Measurements from ENCODE around the gene ERCC6L2.

The ERCC6L2 gene

GRCh38 chr9:95920017-95920416 lies 44.5 kb downstream of the ERCC6L2 start:
- TF ChIP-seq POLR2A (IDR thresholded peaks at IDR 0.05; ENCODE audit: low read length) (no peak), GATA1 (IDR thresholded peaks at IDR 0.05; ENCODE audit: low read depth, low read length) (no peak)
- no peak for DNase-seq

GRCh38 chr9:95923794-95924193 lies 48.3 kb downstream of the ERCC6L2 start:
- TF ChIP-seq GATA1 (IDR thresholded peaks at IDR 0.05; ENCODE audit: low read depth, low read length) (no peak), POLR2A (IDR thresholded peaks at IDR 0.05; ENCODE audit: low read length) (no peak)
- no peak for DNase-seq

GRCh38 chr9:95924987-95925386 lies 49.5 kb downstream of the ERCC6L2 start:
- TF ChIP-seq GATA1 (IDR thresholded peaks at IDR 0.05; ENCODE audit: low read depth, low read length) (no peak), POLR2A (IDR thresholded peaks at IDR 0.05; ENCODE audit: low read length) (no peak)

GRCh38 chr9:95927271-95928004 lies 51.9 kb downstream of the ERCC6L2 start:
- TF ChIP-seq GATA1 (IDR thresholded peaks at IDR 0.05; ENCODE audit: low read depth, low read length) (no peak), POLR2A (IDR thresholded peaks at IDR 0.05; ENCODE audit: low read length) (no peak)

More at GRCh38 chr9:95924987-95925386, 49.5 kb downstream of the ERCC6L2 start:
- no peak for DNase-seq

GRCh38 chr9:95930277-95930676 lies 54.8 kb downstream of the ERCC6L2 start:
- DNase-seq: no peak
- TF ChIP-seq POLR2A (IDR thresholded peaks at IDR 0.05; ENCODE audit: low read length): no peak
- TF ChIP-seq GATA1 (IDR thresholded peaks at IDR 0.05; ENCODE audit: low read depth, low read length): no peak

More at GRCh38 chr9:95927271-95928004, 51.9 kb downstream of the ERCC6L2 start:
- DNase-seq: no peak

GRCh38 chr9:95935861-95936578 lies 60.5 kb downstream of the ERCC6L2 start:
- DNase-seq: no peak

GRCh38 chr9:95936579-95937075 lies 61.1 kb downstream of the ERCC6L2 start:
- no peak for DNase-seq

More at GRCh38 chr9:95935861-95936578, 60.5 kb downstream of the ERCC6L2 start:
- no peak for TF ChIP-seq GATA1 (IDR thresholded peaks at IDR 0.05; ENCODE audit: low read depth, low read length)
- no peak for TF ChIP-seq POLR2A (IDR thresholded peaks at IDR 0.05; ENCODE audit: low read length)

GRCh38 chr9:95937131-95937530 lies 61.6 kb downstream of the ERCC6L2 start:
- no peak for DNase-seq
- TF ChIP-seq POLR2A (IDR thresholded peaks at IDR 0.05; ENCODE audit: low read length): no peak
- TF ChIP-seq GATA1 (IDR thresholded peaks at IDR 0.05; ENCODE audit: low read depth, low read length): no peak

More at GRCh38 chr9:95936579-95937075, 61.1 kb downstream of the ERCC6L2 start:
- TF ChIP-seq GATA1 (IDR thresholded peaks at IDR 0.05; ENCODE audit: low read depth, low read length) (no peak), POLR2A (IDR thresholded peaks at IDR 0.05; ENCODE audit: low read length) (no peak)

- no peak for DNase-seq
Observed at GRCh38 chr9:95938724-95939123, 63.2 kb downstream of the ERCC6L2 start.

GRCh38 chr9:95939472-95939871 lies 64.0 kb downstream of the ERCC6L2 start:
- TF ChIP-seq POLR2A (IDR thresholded peaks at IDR 0.05; ENCODE audit: low read length) (no peak), GATA1 (IDR thresholded peaks at IDR 0.05; ENCODE audit: low read depth, low read length) (no peak)
- no peak for DNase-seq

More at GRCh38 chr9:95938724-95939123, 63.2 kb downstream of the ERCC6L2 start:
- TF ChIP-seq POLR2A (IDR thresholded peaks at IDR 0.05; ENCODE audit: low read length): no peak

- TF ChIP-seq POLR2A (IDR thresholded peaks at IDR 0.05; ENCODE audit: low read length): no peak
- TF ChIP-seq GATA1 (IDR thresholded peaks at IDR 0.05; ENCODE audit: low read depth, low read length): no peak
- DNase-seq: no peak
Observed at GRCh38 chr9:95940265-95940664, 64.8 kb downstream of the ERCC6L2 start.

- no peak for DNase-seq
Observed at GRCh38 chr9:95942016-95942415, 66.5 kb downstream of the ERCC6L2 start.

GRCh38 chr9:95947118-95947517 lies 71.6 kb downstream of the ERCC6L2 start:
- DNase-seq: no peak
- no peak for TF ChIP-seq POLR2A (IDR thresholded peaks at IDR 0.05; ENCODE audit: low read length)
- no peak for TF ChIP-seq GATA1 (IDR thresholded peaks at IDR 0.05; ENCODE audit: low read depth, low read length)

More at GRCh38 chr9:95942016-95942415, 66.5 kb downstream of the ERCC6L2 start:
- TF ChIP-seq GATA1 (IDR thresholded peaks at IDR 0.05; ENCODE audit: low read depth, low read length) (no peak), POLR2A (IDR thresholded peaks at IDR 0.05; ENCODE audit: low read length) (no peak)

GRCh38 chr9:95952471-95952870 lies 77.0 kb downstream of the ERCC6L2 start:
- DNase-seq: no peak
- TF ChIP-seq GATA1 (IDR thresholded peaks at IDR 0.05; ENCODE audit: low read depth, low read length) (no peak), POLR2A (IDR thresholded peaks at IDR 0.05; ENCODE audit: low read length) (no peak)
